ENCODE results near the gene TSPAN5.

GRCh38 chr4:98653890-98654867, 4.2 kb downstream of the TSPAN5 start:
- TF ChIP-seq EZH2 (IDR thresholded peaks at IDR 0.05; ENCODE audit: low read depth): no peak
- TF ChIP-seq, protein P1, sequence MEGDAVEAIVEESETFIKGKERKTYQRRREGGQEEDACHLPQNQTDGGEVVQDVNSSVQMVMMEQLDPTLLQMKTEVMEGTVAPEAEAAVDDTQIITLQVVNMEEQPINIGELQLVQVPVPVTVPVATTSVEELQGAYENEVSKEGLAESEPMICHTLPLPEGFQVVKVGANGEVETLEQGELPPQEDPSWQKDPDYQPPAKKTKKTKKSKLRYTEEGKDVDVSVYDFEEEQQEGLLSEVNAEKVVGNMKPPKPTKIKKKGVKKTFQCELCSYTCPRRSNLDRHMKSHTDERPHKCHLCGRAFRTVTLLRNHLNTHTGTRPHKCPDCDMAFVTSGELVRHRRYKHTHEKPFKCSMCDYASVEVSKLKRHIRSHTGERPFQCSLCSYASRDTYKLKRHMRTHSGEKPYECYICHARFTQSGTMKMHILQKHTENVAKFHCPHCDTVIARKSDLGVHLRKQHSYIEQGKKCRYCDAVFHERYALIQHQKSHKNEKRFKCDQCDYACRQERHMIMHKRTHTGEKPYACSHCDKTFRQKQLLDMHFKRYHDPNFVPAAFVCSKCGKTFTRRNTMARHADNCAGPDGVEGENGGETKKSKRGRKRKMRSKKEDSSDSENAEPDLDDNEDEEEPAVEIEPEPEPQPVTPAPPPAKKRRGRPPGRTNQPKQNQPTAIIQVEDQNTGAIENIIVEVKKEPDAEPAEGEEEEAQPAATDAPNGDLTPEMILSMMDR (conservative IDR thresholded peaks at IDR 0.05): no peak
